Right hindlimb (tissue), 1 donor: ENCODE results near the gene FAM13C.
"Not testable (repeated sequence)": the region's sequence is repeated elsewhere in the genome, so short reads cannot be mapped to it uniquely, and the experiment has no call there.

Source experiments
- DNase-seq: peaks from one replicate; pipeline ENCODE4 v3.0.0-alpha.2; 2018

The FAM13C gene

GRCh38 chr10:59225211-59225610 lies 137.1 kb downstream of the FAM13C start:
- DNase-seq, result no peak

- DNase-seq, result not testable (repeated sequence)
Measured at GRCh38 chr10:59223597-59223996, 138.8 kb downstream of the FAM13C start.

GRCh38 chr10:59222788-59223187 lies 139.6 kb downstream of the FAM13C start:
- no peak for DNase-seq

GRCh38 chr10:59216178-59216869 lies 146.0 kb downstream of the FAM13C start:
- no peak for DNase-seq

- no peak for DNase-seq
Measured at GRCh38 chr10:59214160-59214559, 148.2 kb downstream of the FAM13C start.

GRCh38 chr10:59212301-59212798 lies 150.0 kb downstream of the FAM13C start:
- DNase-seq, result no peak

- DNase-seq, result no peak
Measured at GRCh38 chr10:59206204-59206720, 156.1 kb downstream of the FAM13C start.
